GM18502 (cell line): ENCODE data around the gene ANGEL2.
A peak's percentile ranks its signal among the peaks of the same experiment; 100 is the strongest.

ENCODE experiments used
- ATAC-seq: cut with Tn5 transposase; IDR thresholded peaks from one replicate; pipeline ENCODE4 v1.9.1; 2021; ENCODE audit warnings: mild to moderate bottlenecking; ENCODE audit not compliant: unreplicated experiment, poor library complexity

The ANGEL2 gene

DNA sequence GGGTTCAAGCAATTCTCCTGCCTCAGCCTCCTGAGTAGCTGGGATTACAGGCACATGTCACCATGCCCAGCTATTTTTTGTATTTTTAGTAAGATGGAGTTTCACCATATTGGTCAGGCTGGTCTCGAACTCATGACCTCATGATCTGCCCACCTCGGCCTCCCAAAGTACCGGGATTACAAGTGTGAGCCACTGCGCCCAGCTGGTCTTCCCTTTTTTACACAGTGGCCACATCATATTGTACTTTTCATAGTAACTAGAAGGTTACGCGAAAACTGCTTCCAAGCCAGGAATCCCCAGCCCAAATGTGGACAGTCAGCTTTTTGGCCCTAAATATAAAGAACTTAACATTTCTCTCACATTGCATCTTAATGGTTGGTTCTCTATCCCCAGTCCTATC lies 61.2 kb downstream of the ANGEL2 start:
- no peak for ATAC-seq

GRCh38 chr1:212953321-212953720 lies 62.3 kb downstream of the ANGEL2 start:
- no peak for ATAC-seq

DNA sequence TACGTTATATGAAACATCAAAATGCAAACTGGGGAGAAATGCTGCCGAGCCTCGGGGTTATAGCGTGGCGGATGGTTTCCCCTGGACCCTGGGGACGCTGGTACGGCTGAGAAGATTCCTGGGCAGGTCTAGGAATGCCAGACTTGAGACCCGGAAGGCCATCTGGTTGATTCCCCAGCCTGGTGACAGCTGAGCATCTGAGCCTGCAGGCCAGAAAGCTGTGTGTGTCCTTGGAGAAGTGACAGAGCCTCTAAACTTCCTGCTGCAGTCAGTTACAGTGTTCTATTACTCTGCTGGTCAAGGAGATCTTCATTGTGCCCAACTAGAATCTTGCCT lies 63.1 kb downstream of the ANGEL2 start:
- ATAC-seq = no peak

- ATAC-seq = no peak
Measured at GRCh38 chr1:212951947-212952640, 63.6 kb downstream of the ANGEL2 start.

- peak; percentile 13 for ATAC-seq
Measured at GRCh38 chr1:212951126-212951946, 64.3 kb downstream of the ANGEL2 start.

DNA sequence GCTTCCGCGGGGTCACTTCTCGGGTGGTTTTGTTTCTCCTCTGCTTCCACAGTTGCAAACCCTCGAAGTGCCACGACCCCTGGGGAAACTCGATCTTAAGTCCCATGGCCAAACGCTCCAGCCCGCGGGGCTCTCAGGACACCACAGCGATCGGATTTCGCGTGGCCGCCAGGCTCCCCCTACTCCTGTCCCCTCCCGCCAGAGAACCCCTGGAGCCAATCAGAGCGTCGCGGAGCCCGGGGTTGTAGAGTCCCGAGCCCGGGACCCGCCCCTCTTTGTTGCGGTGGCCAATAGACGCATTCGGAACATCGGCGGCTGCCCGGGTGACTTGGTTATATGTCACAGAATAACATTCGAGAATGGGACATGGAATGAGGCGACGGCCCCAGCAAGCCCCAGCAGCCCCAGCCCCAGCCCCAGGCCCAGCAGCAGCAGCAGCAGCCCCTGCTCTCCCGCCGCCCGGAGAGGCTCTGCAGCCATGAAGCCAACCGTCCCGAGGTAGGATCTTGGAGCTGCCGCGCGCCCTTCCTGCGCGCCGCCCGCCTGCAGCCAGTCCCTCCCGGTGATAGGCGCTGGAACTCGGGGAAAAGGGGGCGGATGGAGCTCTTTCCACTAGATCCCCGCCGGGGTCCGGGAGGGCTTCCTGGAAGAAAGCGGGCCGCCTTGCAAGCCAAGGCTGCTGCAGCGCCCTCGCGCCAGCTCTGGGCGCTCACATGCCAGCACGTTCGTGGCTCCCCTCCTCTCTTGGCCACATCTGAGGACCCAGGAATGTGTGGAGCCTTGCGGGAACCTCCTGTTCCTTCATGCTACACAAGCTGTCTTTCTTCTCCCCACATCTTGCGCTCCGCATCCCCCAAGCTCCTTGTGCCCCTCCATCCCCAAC lies 65.2 kb downstream of the ANGEL2 start, which contains the start of gene VASH2:
TSS of gene VASH2 (plus strand) at position 299 of the 883 bp plus-strand sequence. CDS start 1,002 bp downstream, outside the sequence.
- peak; percentile 94 for ATAC-seq

- no peak for ATAC-seq
Measured at GRCh38 chr1:212949771-212950170, 65.9 kb downstream of the ANGEL2 start.

DNA sequence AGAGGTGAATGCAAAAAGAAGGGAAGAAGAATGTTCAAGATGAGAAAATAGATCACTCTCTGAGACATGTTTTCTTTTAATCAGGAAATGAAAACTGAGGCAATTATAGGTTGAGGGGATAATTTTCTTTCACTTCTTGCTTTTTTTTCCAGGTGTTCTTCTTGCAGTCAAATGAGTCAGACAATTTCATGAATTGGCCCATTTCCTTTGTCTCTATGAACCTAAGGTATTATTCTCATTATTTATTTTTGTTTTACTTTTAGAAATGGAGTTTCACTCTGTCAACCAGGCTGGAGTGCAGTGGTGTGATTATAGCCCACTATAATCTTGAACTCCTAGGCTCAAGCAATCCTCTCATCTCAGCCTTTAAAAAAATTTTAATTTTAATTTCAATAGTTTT lies 68.8 kb downstream of the ANGEL2 start:
- no peak for ATAC-seq

GRCh38 chr1:212945463-212946160 lies 70.1 kb downstream of the ANGEL2 start:
- ATAC-seq = no peak

- no peak for ATAC-seq
Measured at GRCh38 chr1:212945056-212945455, 70.6 kb downstream of the ANGEL2 start.

DNA sequence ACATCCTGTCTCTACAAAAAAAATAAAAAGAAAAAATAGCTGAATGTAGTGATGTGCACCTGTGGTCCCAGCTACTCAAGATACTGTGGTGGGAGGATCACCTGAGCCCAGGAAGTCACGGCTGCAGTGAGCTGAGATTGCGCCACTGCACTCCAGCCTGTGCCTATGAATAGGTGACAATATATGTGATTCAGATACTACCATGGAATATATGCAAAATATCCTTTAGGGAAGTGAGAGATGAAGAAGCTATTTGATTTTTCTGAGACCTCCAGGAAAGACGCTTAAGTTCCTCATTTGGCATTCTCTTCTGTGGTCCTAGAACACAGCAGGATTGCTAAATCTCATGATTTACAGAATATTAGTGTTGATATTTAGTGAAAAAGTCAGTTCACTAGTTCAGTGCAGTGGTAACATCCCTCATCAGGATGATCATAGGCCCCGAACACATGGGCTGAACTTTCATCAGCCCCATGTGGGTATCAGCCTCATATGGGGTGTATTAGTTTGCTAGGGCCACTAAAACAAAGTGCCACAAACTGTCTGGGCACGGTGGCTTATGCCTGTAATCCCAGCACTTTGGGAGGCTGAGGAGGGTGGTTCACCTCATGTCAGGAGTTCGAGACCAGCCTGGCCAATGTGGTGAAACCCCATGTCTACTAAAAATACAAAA lies 71.3 kb downstream of the ANGEL2 start:
- peak; percentile 55 for ATAC-seq

DNA sequence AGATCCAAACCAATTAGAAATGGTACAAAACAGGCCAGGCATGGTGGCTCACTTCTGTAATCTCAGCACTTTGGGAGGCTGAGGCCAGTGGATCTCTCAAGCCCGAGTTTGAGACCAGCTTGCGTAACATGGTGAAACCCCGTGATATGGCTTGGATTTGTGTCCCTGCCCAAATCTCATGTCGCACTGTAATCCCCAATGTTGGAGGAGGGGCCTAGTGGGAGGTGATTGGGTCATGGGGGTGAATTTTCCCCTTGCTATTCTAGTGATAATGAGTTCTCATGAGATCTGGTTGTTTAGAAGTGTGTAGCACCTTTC lies 72.3 kb downstream of the ANGEL2 start:
- ATAC-seq = no peak

DNA sequence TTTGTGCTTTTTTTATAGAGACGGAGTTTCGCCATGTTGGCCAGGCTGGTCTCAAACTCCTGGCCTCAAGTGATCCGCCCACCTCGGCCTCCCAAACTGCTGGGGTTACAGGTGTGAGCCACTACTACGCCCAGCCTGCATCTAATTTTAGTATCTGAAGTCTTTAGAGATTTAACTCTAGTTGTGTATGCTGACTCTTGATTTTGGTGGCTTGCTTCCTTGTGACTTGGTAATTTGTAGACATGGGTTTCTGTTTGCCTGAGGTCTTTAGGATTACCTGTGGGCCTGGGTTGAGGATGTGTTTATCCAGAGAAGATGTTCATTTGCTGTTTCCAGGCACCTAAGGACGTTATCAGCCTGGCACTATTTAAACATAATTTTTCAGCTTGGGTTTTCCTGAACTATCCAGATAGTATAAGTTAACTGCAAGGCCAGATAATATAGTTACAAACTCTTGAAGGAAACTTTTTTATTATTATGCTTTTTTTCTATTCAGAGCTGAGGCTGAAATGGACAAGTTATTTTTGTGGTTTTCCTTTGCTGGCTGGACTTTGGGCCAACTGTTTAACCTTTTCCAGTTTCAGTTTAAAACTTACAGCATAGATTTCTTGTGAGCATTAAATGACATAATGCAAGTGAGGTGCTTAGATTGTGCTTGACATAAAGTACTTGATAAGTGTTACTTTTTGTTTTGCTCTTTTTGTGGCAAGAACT lies 72.8 kb downstream of the ANGEL2 start:
- ATAC-seq = no peak
